Tibial nerve (tissue), 4 donors: ENCODE results near the gene ECT2L. TPM values are rescaled to one million over a fixed set of nuclear protein-coding genes. Genes with fewer than 3 reads are reported as not detected.

Experiments used
- DNase-seq, 2 donors: peaks; one replicate each; pipeline ENCODE4 v3.0.0-alpha.2; 2019; ENCODE audit warnings: low spot score in 2 of 2
- H3K27ac ChIP-seq, 4 donors: fragments of 200-600 bp; sonication (generic) in 3 of 4; one replicate each; pipeline ENCODE4 v1.5.1; 2017 to 2019; ENCODE audit warnings: mild to moderate bottlenecking in 1 of 4
- H3K27me3 ChIP-seq, 2 donors: fragments of 200-600 bp; sonication (generic) in 1 of 2; one replicate each; pipeline versions ENCODE4 v1.5.1 to v1.6.0; 2017 to 2019
- H3K36me3 ChIP-seq, 3 donors: fragments of 200-600 bp; sonication (generic); one replicate each; pipeline ENCODE4 v1.5.1; 2018 to 2019
- H3K4me1 ChIP-seq, 4 donors: fragments of 200-600 bp; sonication (generic) in 3 of 4; one replicate each; pipeline ENCODE4 v1.5.1; 2017 to 2019
- H3K4me3 ChIP-seq, 4 donors: fragments of 200-600 bp; sonication (generic) in 3 of 4; one replicate each; pipeline ENCODE4 v1.5.1; 2017 to 2019; ENCODE audit warnings: mild to moderate bottlenecking in 1 of 4, moderate library complexity in 1 of 4
- H3K9me3 ChIP-seq, 4 donors: fragments of 200-600 bp; sonication (generic) in 3 of 4; one replicate each; pipeline ENCODE4 v1.5.1; 2017 to 2019
- EP300 ChIP-seq, 2 donors: sonication (generic); formaldehyde crosslinking; IDR thresholded peaks; one replicate each; pipeline ENCODE4 v1.6.1; 2017; ENCODE audit warnings: antibody characterized with exemption in 2 of 2, mild to moderate bottlenecking in 1 of 2
- POLR2A ChIP-seq, 2 donors: fragments of 450-650 bp; IDR thresholded peaks; one replicate each; pipeline ENCODE4 v1.6.1; 2017; ENCODE audit warnings: antibody characterized with exemption in 2 of 2, mild to moderate bottlenecking in 2 of 2, moderate library complexity in 2 of 2
- WGBS, 2 donors: methylation state at CpG; one replicate each; pipeline ENCODE4 v1.1.5; 2018; 5-methylcytosine and 5-hydroxymethylcytosine counted together
- total RNA-seq, 4 donors: library from RNA; depleted of rRNA; stranded (reverse); fragments of >200 nt; gene quantifications; one replicate each; pipeline ENCODE4 v1.1.0, GENCODE V29; 2016
- TF ChIP-seq, protein P1 (sequence below), 5 experiments: fragments of 200-600 bp in 3 of 5; fragments of 450-650 bp in 2 of 5; sonication (generic) in 3 of 5; IDR thresholded peaks; one replicate each; pipeline ENCODE4 v1.5.1; 2016 to 2019; ENCODE audit warnings: antibody characterized with exemption in 5 of 5, mild to moderate bottlenecking in 3 of 5, moderate library complexity in 2 of 5

ECT2L gene
- total RNA-seq, 4 donors from 2014 or later: 0.21 to 1.1 (median 0.30) TPM; not detected in 1

DNA sequence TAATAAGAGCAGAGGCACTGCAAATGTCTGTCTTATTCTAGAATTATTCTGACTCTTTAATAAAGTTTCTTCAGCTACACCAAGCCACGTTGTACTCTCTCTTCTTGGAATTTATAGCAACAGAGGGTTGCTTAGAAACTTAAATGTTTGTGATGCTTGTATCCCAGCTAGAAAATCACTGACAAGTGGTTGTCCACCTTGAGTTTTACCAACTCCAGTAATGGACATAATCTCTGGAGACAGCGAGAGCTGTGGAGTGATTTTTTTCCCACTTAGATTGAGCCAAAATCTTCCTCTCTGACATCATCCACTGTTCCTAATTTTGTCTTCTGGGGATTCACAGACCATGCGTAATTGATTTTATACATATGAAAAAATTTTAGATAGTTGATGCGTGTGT, 8.0 kb downstream of the ECT2L start:
- TF ChIP-seq, protein P1, sequence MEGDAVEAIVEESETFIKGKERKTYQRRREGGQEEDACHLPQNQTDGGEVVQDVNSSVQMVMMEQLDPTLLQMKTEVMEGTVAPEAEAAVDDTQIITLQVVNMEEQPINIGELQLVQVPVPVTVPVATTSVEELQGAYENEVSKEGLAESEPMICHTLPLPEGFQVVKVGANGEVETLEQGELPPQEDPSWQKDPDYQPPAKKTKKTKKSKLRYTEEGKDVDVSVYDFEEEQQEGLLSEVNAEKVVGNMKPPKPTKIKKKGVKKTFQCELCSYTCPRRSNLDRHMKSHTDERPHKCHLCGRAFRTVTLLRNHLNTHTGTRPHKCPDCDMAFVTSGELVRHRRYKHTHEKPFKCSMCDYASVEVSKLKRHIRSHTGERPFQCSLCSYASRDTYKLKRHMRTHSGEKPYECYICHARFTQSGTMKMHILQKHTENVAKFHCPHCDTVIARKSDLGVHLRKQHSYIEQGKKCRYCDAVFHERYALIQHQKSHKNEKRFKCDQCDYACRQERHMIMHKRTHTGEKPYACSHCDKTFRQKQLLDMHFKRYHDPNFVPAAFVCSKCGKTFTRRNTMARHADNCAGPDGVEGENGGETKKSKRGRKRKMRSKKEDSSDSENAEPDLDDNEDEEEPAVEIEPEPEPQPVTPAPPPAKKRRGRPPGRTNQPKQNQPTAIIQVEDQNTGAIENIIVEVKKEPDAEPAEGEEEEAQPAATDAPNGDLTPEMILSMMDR (IDR thresholded peaks at IDR 0.05): no peak
- Histone ChIP-seq H3K4me1 (no peaks in the 10 kb centered on the region), H3K36me3 (no peaks in the 10 kb centered on the region), H3K4me3 (no peak overlapping the region), H3K27ac (no peak overlapping the region), H3K27me3 (no peaks in the 10 kb centered on the region), H3K9me3 (no peaks in the 10 kb centered on the region)
- no peak for DNase-seq
- 46 to 47% methylated on average over 4 of the region's 4 CpGs for WGBS, 2 donors

DNA sequence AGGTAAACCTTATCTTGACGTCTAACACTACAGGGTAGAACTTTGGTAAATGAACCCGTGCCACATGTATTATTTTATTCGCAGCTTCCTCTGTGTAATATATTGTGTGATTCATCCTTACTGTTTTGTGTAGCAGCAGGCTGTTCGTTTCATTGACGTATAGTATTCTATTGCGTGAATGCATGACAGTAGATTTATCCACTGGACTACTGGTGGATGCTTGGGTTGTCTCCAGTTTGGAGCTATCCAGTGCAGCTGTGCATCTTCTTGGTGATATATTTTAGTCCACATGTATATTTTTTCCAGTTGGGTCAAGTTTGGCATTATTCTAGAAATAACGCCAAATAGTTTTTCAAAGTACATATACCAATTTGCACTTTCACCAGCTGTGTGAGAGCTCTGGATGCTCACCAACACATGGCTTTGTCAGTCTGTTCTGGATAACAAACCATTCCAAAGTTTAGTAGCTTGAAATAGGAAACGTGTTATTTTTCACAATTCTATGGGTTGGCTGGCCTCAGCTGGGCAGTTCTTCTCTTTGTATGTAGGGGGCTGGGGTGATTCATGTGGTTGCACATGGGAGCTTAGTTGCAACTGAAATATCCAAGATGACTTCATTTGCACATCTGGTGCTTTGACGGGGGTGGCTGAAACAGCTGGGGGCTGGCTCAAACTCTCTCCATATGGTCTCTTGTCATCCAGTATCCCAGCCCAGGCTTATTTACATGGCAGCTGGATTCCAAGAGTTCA, 9.3 kb downstream of the ECT2L start:
- TF ChIP-seq EP300 (IDR thresholded peaks at IDR 0.05): no peak
- TF ChIP-seq POLR2A (IDR thresholded peaks at IDR 0.05): no peak
- TF ChIP-seq, protein P1 (IDR thresholded peaks at IDR 0.05): no peak

DNA sequence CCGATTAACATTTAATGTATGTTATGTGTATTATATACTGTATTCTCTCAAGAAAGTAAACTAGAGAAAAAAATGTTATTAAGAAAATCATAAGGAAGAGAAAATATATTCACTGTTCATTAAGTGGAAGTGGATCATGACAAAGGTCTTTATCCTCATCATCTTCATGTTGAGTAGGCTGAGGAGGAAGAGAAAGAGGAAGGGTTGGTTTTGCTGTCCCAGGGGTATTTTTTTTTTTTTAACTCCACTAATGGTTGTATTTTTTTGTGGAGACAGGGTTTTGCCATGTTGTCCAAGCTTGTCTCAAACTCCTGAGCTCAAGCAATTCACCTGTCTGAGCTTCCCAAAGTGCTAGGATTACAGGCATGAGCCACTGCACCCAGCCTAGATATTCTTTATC, 11.0 kb downstream of the ECT2L start:
- no peak overlapping the region for H3K27ac ChIP-seq
- no peaks in the 10 kb centered on the region for H3K9me3 ChIP-seq
- WGBS, 2 donors: 83 to 94% methylated on average over 1 of the region's 1 CpG
- no peaks in the 10 kb centered on the region for H3K27me3 ChIP-seq
- H3K4me3 ChIP-seq: no peak overlapping the region
- DNase-seq: no peak
- TF ChIP-seq EP300 (IDR thresholded peaks at IDR 0.05) (no peak), POLR2A (IDR thresholded peaks at IDR 0.05) (no peak)
- TF ChIP-seq, protein P1 (IDR thresholded peaks at IDR 0.05): no peak
- H3K4me1 ChIP-seq: no peaks in the 10 kb centered on the region
- no peaks in the 10 kb centered on the region for H3K36me3 ChIP-seq

More for the DNA sequence above, 9.3 kb downstream of the ECT2L start:
- Histone ChIP-seq H3K9me3 (no peaks in the 10 kb centered on the region), H3K27me3 (no peaks in the 10 kb centered on the region), H3K4me3 (no peak overlapping the region), H3K27ac (no peak overlapping the region), H3K36me3 (no peaks in the 10 kb centered on the region), H3K4me1 (no peaks in the 10 kb centered on the region)
- WGBS, 2 donors: 83 to 89% methylated on average over 9 of the region's 9 CpGs
- no peak for DNase-seq

DNA sequence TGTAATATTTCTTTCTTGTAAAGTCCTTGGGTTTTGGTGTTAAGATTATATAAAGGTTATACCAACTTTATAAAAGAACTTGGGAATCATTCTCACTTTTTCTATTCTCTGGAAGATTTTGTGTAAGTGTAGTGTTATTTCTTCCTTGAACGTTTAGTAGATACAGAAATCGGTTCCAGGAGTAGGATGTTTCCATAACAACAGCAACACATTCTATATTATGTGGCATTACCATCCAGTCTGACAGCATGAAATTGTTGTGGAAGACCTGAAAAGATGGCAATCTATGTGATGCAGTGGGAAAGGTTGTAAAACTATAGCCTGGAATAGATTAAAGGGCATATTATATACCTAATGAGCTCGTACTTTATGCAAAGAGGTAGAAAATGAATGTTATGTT, 13.8 kb downstream of the ECT2L start:
- no peaks in the 10 kb centered on the region for H3K4me1 ChIP-seq
- WGBS, 2 donors: 85 to 86% methylated on average over 3 of the region's 3 CpGs
- no peak for TF ChIP-seq POLR2A (IDR thresholded peaks at IDR 0.05)
- TF ChIP-seq EP300 (IDR thresholded peaks at IDR 0.05): no peak
- TF ChIP-seq, protein P1 (IDR thresholded peaks at IDR 0.05): no peak
- no peaks in the 10 kb centered on the region for H3K36me3 ChIP-seq
- no peak overlapping the region for H3K4me3 ChIP-seq
- no peak overlapping the region for H3K27ac ChIP-seq
- H3K9me3 ChIP-seq: no peaks in the 10 kb centered on the region
- no peaks in the 10 kb centered on the region for H3K27me3 ChIP-seq
- no peak for DNase-seq

DNA sequence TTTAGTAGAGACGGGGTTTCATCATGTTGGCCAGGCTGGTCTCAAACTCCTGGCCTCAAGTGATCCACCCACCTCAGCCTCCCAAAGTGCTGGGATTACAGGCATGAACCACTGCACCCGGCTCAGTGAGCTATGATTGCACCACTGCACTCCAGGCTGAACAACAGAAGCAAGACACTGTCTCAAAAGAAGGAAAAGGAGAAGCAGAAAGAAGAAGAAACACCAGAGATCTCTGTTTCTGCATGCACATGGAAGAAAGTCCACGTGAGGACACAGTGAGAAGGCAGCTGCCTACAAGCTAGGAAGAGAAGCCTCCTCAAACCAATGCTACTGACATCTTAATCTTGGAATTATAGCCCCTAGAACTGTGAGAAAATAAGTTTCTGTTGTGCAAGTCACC, 16.0 kb downstream of the ECT2L start:
- DNase-seq: no peak

More for the DNA sequence above, 16.0 kb downstream of the ECT2L start:
- Histone ChIP-seq H3K9me3 (no peaks in the 10 kb centered on the region), H3K27me3 (no peaks in the 10 kb centered on the region), H3K36me3 (no peaks in the 10 kb centered on the region), H3K27ac (no peak overlapping the region), H3K4me1 (no peaks in the 10 kb centered on the region), H3K4me3 (no peak overlapping the region)
- 78 to 94% methylated on average over 3 of the region's 3 CpGs for WGBS, 2 donors
- TF ChIP-seq EP300 (IDR thresholded peaks at IDR 0.05): peak in 1 of 2 donors; percentile 12
- TF ChIP-seq, protein P1 (IDR thresholded peaks at IDR 0.05): no peak
